Brain pericyte (primary cell): ENCODE results near the gene BHMT2.

Experiments
- DNase-seq: peaks from one replicate; pipeline ENCODE4 v3.0.0-alpha.2; 2012; ENCODE audit warnings: low read depth, low spot score

Gene BHMT2, protein sequence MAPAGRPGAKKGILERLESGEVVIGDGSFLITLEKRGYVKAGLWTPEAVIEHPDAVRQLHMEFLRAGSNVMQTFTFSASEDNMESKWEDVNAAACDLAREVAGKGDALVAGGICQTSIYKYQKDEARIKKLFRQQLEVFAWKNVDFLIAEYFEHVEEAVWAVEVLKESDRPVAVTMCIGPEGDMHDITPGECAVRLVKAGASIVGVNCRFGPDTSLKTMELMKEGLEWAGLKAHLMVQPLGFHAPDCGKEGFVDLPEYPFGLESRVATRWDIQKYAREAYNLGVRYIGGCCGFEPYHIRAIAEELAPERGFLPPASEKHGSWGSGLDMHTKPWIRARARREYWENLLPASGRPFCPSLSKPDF

DNA sequence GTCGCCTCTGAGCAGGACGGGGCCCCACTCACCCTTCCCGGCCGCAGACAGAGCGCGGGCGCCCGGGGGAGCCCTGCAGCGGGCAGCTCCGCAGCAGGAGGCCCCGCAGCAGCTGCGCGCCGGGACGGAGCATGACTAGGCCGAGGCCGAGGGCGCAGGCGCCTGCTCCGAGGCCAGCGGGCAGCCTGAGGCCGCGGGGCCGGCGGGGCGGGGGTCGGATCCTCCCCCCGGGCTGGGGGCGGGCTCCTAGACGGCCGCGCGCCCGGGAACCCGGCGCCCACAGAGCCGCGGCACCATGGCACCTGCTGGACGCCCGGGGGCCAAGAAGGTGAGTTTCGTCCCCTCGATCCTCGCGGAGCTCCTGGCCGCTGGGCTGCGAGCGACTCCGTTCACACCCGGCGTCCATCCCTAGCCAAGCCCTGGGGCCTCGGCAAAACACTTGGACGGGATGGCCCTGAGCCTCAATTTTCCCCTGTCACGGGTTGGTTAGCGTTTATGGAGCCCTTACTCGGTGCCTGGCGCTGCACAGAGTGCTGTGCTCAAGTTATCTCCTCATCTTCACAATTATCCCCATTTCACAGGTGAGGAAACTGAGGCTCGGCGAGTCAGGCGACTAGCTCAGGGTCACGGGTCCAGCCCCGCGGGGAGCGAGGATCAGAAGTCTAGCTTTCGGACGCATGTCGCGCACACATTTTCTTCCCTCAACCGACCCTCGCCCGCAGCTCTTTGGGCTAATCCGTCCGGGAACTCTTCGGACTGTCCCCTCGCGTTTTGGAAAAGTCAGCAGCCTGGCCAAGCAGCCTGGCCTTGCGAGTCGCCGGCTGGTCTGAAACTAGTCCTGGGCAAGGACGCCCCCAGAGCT is at the start of gene BHMT2, which contains the start of gene DMGDH:
TSS of gene BHMT2 (plus strand) at position 280 of the 862 bp plus-strand sequence. CDS start at position 296, 16 bp downstream.
TSS of gene DMGDH (minus strand) at position 187 of the 862 bp plus-strand sequence. CDS start at position 133, 54 bp downstream.
- no peak for DNase-seq

DNA sequence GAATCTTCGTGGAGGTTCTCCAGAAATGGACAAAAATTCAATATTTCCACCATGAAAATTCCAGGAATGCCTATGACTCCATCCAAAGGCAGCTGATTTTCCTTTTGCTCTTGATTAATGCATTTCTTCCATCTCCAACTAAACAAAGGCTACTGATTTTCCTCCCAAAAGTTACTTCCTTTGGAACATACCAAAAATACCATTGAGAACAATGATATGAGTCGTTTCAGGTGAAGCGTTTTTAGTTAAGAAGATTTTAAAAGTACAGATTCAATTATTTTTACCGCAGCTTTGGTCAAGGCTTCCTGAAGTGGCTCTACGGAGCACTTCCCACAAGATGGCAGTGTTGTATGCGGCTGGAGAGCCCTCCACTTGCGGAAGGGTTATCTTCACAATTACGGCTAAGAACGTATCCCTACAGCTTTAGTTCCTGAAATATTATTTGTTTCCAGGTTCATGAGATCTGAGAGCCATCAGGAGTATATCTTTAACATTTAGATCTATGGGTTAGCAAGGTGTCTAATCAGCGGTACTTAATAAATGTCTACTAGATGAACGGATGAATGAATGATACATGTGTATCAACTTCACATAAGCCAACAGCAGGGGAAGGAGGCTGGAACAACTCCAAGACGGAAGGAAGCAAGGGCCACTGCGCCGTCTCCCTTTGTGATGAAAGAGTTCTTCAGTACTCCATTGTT is 48.6 kb upstream of the BHMT2 start:
- DNase-seq, result peak; percentile 33

DNA sequence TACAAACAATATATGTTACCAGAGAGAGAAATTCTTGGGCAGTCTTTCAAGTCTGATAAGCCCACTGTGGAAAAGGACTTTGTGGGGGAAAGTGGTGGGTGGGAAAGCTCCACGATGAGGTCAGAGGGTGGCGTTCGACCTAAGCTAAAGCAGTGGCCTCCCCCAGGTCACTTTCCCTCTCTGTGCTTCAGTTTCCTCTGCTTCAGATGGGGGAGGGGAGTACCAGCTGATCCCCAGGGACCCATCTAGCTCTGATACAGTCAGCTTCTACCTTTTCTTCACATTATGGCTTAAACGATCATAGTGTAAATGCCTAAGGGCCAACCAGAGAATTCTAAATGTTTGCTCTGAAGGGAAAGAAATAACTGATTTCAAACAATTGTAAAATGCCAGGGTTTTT is 47.8 kb upstream of the BHMT2 start:
- DNase-seq, result no peak

DNA sequence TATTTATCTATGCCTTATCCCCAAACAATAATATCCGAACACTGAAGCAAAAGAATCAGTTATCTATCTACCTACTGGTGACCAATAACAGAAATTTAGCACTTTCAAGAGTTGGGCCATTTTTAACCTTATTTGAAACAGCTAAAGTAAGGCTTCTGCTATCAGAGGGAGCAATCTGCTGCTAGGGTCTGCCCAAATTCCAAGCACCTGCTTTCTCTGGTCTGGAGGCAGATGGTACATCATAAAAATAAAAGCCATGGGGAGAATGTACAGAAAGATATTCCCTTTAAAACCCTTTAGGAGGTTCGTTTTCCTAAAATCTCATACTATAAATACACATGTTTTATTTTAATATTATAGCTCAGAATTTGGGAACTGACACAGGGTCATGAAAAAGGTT is 46.8 kb upstream of the BHMT2 start:
- no peak for DNase-seq

DNA sequence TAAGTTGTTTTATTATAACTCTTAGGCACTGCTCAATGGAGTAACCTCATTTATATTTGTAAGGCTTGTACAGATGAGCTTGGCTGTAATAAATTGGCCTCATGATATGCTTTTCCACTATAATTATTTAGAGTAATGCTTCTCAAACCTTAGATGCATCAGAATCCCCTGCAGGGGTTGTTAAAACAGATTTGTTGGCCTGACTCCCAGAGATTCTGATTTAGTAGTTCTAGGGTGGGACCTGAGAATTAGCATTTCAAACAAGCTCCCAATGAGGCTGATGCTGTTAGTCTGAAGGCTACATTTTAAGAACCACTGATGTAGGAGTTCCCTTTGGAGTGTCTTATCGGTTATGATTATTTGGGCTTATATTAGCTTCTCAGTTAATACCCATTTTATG is 46.2 kb upstream of the BHMT2 start:
- no peak for DNase-seq

DNA sequence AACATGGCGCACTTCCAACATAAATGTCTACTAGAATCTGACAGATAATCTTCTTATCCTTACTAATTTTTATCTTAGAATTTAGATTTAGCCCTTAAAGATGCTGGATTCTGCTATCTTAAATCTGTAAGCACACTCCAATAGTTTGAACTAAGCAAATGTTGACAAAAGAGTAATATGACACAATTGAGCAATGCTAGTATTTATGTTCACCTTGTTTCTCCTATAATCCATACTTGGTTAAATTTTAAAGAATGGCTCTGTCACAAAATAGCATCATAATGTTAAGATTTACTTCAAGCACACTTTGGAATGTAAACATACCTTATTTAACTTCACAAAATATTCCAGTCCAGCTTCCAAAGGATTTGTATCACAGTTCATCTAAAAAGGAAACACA is 45.6 kb upstream of the BHMT2 start:
- no peak for DNase-seq

DNA sequence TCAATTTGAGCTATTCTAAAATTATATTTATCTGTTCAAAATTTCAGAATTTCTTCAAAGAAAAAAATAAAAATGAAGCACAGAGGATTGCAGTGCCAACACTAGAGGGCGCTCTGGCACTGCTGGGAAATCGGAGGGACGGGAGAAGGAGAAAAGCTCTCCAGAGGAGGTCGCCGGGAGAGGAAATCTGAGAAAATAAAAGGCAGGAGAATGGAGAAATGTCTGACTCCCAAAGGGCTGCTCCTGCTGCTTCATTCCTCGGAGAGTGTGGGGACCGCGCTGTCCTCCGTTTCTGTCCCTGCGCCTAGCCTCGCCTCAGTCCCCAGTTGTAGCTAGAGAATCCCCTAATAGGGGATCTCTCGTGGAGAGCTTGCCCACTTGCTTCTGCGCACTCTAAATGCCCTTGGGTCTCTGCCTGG is 44.5 kb upstream of the BHMT2 start:
- no peak for DNase-seq

DNA sequence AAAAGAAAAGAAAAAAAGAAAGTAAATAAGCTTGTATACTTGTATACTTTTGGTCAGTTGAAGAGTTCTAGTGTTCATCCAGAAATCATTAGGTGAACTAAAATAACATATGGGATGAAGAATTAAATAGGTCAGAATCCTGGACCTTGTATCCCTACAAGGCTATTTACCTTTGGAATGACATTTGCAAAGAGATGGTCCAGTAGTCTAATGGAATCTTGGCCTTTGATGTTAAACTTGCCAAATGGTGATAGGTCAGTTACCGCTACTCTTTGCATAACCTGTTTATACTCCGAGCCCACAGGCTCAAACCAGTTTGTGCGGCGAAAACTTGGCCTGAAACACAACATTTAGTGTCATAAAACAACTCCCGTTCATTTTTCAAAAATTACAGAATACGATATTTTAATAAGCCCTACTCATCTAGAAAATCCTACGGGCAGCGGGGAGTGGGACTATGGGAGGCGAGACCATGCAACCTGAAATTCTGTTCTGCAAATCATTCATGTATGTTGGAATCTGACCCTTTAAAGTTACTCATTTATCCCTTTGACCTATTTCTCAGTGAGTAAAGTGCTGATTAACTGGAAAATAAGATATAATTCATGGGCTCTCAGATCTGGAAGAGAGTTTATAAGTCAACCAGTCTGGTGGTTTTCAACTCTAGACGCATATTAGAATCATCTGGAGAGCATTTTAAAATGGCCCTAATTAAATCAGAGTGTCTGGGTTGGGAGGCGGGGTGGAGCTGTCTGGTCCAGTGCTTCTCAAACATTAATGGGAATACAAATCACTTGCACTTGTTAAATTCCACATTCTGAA is 38.7 kb upstream of the BHMT2 start:
- DNase-seq, result no peak

DNA sequence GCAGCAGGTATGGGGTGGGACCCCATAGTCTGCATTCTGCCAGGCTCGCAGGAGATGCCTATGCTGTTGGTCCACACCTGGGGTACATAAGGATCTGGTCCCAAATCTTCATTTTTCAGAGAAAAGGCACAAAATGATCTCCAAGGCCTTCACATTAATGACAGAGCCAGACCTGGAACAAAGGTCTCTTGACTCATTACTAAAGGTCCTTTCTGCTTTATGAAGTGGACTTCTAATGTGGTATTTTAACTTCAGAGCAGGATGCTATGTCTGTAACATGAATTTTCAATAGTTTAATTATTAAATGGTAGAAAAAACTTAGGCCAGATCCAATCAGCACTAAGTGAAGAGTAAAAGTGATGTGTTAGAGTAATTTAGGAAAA is 38.1 kb upstream of the BHMT2 start:
- no peak for DNase-seq

DNA sequence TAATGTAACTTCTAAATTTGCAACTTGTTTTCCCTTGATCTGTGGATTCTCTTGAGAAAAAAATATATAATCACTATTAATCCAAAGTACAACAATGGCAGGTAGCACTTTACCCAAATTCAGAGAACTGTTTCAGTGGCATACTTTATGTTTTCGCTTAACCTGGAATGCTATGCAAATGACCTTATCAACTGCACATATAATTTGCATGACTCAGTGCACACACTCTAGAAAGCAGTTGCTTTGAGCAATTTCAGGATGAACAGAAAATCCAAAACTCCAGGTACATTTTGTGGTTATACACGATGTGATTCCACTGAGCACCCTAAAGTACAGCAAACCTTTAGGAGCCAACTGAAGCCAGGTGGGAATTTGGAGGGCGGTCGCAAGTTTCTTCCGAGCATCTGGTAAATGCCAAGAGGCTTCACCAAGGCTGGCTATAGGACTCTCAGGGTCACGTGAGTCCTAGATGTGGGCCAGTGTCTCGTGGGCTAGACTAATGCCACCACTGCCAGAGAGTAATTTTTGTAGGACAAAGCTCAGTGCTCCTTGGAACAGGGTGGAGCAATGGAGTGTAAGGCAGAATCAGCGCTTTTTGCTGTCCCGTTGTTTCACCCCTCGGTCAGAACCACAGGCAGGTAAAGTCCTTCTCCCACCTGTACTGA is 37.4 kb upstream of the BHMT2 start:
- DNase-seq, result no peak

DNA sequence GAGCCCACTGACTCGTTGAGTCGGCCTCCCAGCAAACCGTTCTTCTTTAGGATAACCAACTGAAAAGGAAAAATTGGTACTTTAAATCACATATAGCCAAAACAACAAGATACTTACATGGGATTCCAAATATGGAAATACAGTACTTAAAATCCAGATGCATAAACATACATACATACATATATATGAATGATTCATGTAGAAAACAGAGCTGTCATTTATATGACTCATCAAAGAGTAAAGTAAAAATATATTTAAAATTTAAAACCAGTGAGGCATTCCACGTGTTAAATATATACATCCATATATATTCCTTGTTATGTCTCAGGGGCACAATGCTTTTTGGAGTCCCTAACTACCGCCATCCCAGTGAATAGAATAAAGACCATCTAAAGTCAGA is 36.8 kb upstream of the BHMT2 start:
- no peak for DNase-seq

DNA sequence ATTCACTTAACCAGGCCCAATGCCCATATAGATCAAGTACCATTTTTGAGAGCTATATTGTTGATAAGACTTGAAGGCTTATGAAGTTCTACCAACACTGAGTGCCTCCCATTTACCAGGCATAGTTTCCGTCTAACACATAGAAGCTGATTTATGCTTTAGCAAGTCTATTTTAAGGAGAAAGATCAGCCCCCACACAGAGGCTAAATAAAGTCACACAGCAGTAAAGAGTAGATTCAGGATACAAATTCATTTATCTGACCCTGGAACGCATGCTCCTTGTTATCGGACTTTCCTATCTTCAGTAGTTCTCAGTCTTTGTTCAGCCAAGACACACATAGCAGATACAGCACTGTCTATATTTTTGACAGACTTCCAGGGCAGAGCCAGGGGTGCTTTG is 34.3 kb upstream of the BHMT2 start:
- DNase-seq, result no peak

DNA sequence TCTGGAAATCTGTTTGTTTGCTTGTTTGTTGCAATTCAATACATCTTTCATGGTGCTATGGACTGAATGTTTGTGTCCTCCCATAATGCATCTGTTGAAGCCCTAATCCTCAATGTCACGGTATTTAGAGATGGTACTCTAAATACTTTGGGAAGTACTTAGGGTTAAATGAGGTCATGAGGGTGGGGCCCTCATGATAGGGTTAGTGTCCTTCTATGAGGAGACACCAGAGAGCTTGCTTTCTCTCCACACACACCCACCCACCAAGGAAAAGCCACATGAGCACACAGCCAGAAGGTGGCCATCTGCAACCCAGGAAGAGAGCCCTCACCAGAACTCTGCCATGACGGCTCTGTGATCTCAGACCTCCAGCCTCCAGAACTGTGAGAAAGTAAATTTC is 32.8 kb upstream of the BHMT2 start:
- no peak for DNase-seq

DNA sequence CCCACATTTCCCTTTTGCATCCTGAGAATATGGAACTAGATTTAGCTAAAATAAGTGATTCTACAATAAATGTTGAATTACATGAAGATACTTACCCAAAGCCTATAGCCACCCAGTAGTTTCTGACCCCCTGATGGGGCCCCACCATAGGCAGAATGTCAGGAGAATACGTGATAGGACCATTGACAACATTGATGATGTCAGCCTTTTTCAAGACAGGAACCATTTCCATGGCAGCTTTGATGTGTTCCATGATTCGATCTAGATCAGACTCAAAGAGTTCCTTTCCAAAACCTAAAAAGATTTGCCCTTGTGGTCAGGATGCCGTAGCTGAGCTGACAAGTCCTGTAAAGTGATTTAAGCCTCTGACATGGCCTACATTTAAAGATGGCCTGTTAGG is 27.4 kb upstream of the BHMT2 start:
- no peak for DNase-seq

DNA sequence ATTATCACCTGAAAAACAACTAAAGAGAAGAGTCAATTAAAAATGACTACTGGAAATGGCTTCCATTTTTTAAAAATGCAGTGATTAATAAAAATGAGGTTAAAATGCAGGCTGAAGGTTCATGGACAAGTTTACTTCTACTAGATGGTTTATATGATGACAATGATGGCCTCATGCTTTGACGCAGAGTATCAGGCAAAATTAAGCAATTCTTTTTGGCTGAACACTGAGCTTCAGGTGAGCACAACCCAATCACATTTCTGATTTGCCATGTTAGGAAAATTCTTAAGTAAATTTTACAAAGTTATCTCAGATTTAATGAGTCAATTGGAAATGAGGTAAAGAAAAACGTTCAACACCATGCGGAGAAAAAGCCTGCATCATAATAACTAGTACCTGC is 22.4 kb upstream of the BHMT2 start:
- DNase-seq, result no peak

DNA sequence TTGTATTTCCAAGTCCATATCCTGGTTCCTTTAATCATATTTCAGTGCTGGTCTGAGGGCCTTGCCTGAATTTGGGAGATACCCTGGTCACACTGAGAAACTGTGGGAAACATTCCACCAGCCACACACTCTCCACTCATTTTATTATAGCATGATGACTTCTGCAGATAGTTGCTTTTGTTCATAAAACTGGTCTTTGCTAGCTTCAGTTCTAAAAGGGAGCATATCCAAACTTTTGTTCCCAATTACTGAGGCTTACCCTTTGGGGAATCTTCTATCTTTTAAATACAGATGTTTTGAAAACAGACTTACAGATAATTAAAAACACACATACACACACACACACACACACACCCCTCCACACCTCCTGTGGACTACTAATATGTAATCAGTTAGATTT is 21.1 kb upstream of the BHMT2 start:
- no peak for DNase-seq

DNA sequence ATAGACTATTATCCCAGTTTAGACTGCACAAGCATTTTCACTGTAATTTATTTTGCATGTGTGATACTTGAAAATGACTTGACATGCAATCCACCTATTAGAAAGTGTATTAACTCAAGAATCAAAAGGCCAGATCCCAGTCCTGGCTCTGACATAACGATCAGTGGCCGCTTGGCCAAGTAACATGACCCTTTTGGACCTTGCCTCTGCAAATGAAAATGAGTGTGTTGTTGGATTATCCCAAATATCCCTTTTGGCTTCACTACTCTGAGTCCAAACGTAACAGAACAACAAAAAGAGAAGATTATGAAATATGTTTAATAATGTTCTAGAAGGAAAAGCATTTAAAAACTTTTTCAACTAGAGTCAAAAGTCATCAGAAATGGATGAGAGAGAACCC is 19.1 kb upstream of the BHMT2 start:
- no peak for DNase-seq

DNA sequence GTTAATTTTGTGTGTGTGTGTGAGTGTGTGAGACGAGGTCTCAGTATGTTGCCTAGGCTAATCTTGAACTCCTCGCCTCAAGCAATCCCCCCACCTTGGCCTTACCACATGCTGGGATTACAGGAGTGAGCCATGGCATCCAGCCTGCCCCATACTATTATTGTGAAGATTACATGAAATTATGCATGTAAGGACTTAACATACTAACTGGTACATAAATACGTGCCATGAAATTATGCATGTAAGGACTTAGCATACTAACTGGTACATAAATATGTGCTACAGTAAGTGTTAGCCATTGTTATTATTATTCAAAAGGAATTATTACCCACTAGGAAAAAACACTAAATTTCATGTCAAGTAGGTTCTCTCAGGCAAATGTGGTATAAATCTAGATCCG is 16.2 kb upstream of the BHMT2 start:
- DNase-seq, result no peak

DNA sequence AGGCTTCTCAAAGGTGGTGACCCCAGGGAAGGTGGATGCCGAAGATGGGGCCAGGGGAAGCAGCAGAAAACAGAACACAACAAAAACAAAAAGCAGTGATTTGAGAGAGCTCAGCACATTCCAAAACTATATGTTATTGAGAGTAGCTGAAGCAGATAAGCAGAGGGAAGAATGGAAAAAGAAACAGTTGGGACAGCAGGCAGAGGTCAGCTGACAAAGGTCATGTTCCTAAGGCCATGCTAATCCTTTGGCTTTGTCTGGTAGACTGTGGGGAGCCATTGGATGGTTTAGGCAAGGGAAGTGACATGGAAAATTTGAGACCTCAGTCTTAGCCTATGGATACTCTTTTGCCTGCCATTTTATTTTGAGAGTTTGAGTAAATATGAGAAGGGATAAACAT is 14.6 kb upstream of the BHMT2 start:
- no peak for DNase-seq

DNA sequence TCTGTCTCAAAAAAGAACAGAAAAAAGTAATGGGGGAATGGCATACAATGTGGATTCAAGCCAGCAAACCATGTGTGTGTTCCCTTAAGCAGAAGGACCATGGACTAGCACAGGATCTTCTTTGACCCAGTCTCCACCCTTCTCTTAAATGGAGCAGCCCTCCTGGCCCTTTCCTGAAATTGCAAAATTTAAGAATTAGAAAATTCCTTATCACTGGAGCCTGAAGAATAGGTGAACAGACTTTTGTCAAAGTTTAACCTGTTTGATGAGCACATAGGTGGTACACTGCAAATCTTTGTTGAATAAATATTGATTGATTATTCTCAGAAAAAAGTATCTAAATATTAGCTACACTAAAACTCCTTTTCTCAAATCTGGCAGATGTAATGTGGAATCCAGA is 12.7 kb upstream of the BHMT2 start:
- DNase-seq, result no peak

DNA sequence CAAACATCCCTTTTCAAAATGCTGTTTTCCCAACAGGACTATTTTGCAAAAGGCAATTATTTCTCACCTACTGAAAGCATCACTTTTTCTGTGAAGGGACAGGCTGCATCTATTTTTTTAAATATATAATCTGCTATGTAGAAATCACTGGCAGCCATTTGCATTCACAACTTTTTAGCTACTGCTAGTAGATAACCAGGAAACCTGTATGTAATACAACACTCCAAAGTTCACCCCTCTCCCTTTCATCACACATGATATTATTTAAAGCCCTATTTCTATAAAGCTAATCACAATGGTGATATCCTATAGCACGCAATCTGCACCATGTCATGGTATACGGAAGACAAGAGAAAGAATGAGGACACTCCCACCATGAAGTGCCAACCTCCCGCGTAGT is 9.9 kb upstream of the BHMT2 start:
- no peak for DNase-seq
